ENCODE measurements around the gene TMEFF2.

The TMEFF2 gene

GRCh38 chr2:191985740-191986139, 209.0 kb downstream of the TMEFF2 start:
- Histone ChIP-seq H3K4me3 (ENCODE audit: low read length) (no peak overlapping the region), H3K9ac (ENCODE audit: low read length) (no peak overlapping the region), H3K36me3 (ENCODE audit: control insufficient read depth, insufficient read depth, low read length) (no peaks in the 10 kb centered on the region), H3K27ac (ENCODE audit: low read depth, low read length) (no peak overlapping the region), H3K4me1 (ENCODE audit: control insufficient read depth, insufficient read depth, low read length) (no peaks in the 10 kb centered on the region), H3K27me3 (ENCODE audit: control insufficient read depth, insufficient read depth, low read length) (no peaks in the 10 kb centered on the region)

GRCh38 chr2:191983591-191983990, 211.1 kb downstream of the TMEFF2 start:
- H3K36me3 ChIP-seq (ENCODE audit: control insufficient read depth, insufficient read depth, low read length) = no peaks in the 10 kb centered on the region
- no peaks in the 10 kb centered on the region for H3K27me3 ChIP-seq (ENCODE audit: control insufficient read depth, insufficient read depth, low read length)
- H3K9ac ChIP-seq (ENCODE audit: low read length) = no peak overlapping the region
- H3K4me3 ChIP-seq (ENCODE audit: low read length) = no peak overlapping the region
- no peak overlapping the region for H3K27ac ChIP-seq (ENCODE audit: low read depth, low read length)
- H3K4me1 ChIP-seq (ENCODE audit: control insufficient read depth, insufficient read depth, low read length) = no peaks in the 10 kb centered on the region

GRCh38 chr2:191983186-191983585, 211.5 kb downstream of the TMEFF2 start:
- Histone ChIP-seq H3K27me3 (ENCODE audit: control insufficient read depth, insufficient read depth, low read length) (no peaks in the 10 kb centered on the region), H3K4me3 (ENCODE audit: low read length) (no peak overlapping the region), H3K36me3 (ENCODE audit: control insufficient read depth, insufficient read depth, low read length) (no peaks in the 10 kb centered on the region), H3K27ac (ENCODE audit: low read depth, low read length) (no peak overlapping the region), H3K9ac (ENCODE audit: low read length) (no peak overlapping the region), H3K4me1 (ENCODE audit: control insufficient read depth, insufficient read depth, low read length) (no peaks in the 10 kb centered on the region)

GRCh38 chr2:191981706-191982105, 213.0 kb downstream of the TMEFF2 start:
- no peaks in the 10 kb centered on the region for H3K36me3 ChIP-seq (ENCODE audit: control insufficient read depth, insufficient read depth, low read length)
- no peak overlapping the region for H3K9ac ChIP-seq (ENCODE audit: low read length)
- no peak overlapping the region for H3K4me3 ChIP-seq (ENCODE audit: low read length)
- H3K4me1 ChIP-seq (ENCODE audit: control insufficient read depth, insufficient read depth, low read length) = no peaks in the 10 kb centered on the region
- no peak overlapping the region for H3K27ac ChIP-seq (ENCODE audit: low read depth, low read length)
- no peaks in the 10 kb centered on the region for H3K27me3 ChIP-seq (ENCODE audit: control insufficient read depth, insufficient read depth, low read length)

GRCh38 chr2:191980483-191980882, 214.2 kb downstream of the TMEFF2 start:
- Histone ChIP-seq H3K4me1 (ENCODE audit: control insufficient read depth, insufficient read depth, low read length) (no peaks in the 10 kb centered on the region), H3K9ac (ENCODE audit: low read length) (no peak overlapping the region), H3K4me3 (ENCODE audit: low read length) (no peak overlapping the region), H3K27ac (ENCODE audit: low read depth, low read length) (no peak overlapping the region), H3K36me3 (ENCODE audit: control insufficient read depth, insufficient read depth, low read length) (no peaks in the 10 kb centered on the region), H3K27me3 (ENCODE audit: control insufficient read depth, insufficient read depth, low read length) (no peaks in the 10 kb centered on the region)

GRCh38 chr2:191979221-191979730, 215.5 kb downstream of the TMEFF2 start:
- no peak overlapping the region for H3K9ac ChIP-seq (ENCODE audit: low read length)
- H3K27me3 ChIP-seq (ENCODE audit: control insufficient read depth, insufficient read depth, low read length) = no peaks in the 10 kb centered on the region

GRCh38 chr2:191977754-191978153, 217.0 kb downstream of the TMEFF2 start:
- Histone ChIP-seq H3K27ac (ENCODE audit: low read depth, low read length) (no peak overlapping the region), H3K4me3 (ENCODE audit: low read length) (no peak overlapping the region), H3K9ac (ENCODE audit: low read length) (no peak overlapping the region), H3K36me3 (ENCODE audit: control insufficient read depth, insufficient read depth, low read length) (no peaks in the 10 kb centered on the region), H3K27me3 (ENCODE audit: control insufficient read depth, insufficient read depth, low read length) (no peaks in the 10 kb centered on the region), H3K4me1 (ENCODE audit: control insufficient read depth, insufficient read depth, low read length) (no peaks in the 10 kb centered on the region)

More at GRCh38 chr2:191979221-191979730, 215.5 kb downstream of the TMEFF2 start:
- no peaks in the 10 kb centered on the region for H3K36me3 ChIP-seq (ENCODE audit: control insufficient read depth, insufficient read depth, low read length)
- H3K4me1 ChIP-seq (ENCODE audit: control insufficient read depth, insufficient read depth, low read length) = no peaks in the 10 kb centered on the region
- no peak overlapping the region for H3K27ac ChIP-seq (ENCODE audit: low read depth, low read length)
- H3K4me3 ChIP-seq (ENCODE audit: low read length) = no peak overlapping the region

- H3K36me3 ChIP-seq (ENCODE audit: control insufficient read depth, insufficient read depth, low read length) = no peaks in the 10 kb centered on the region
- H3K9ac ChIP-seq (ENCODE audit: low read length) = no peak overlapping the region
- H3K27me3 ChIP-seq (ENCODE audit: control insufficient read depth, insufficient read depth, low read length) = no peaks in the 10 kb centered on the region
- no peak overlapping the region for H3K4me3 ChIP-seq (ENCODE audit: low read length)
- no peaks in the 10 kb centered on the region for H3K4me1 ChIP-seq (ENCODE audit: control insufficient read depth, insufficient read depth, low read length)
- no peak overlapping the region for H3K27ac ChIP-seq (ENCODE audit: low read depth, low read length)
Measured at GRCh38 chr2:191976436-191976835, 218.3 kb downstream of the TMEFF2 start.

GRCh38 chr2:191974676-191975075, 220.1 kb downstream of the TMEFF2 start:
- no peaks in the 10 kb centered on the region for H3K27me3 ChIP-seq (ENCODE audit: control insufficient read depth, insufficient read depth, low read length)
- no peak overlapping the region for H3K9ac ChIP-seq (ENCODE audit: low read length)
- no peak overlapping the region for H3K4me3 ChIP-seq (ENCODE audit: low read length)
- no peaks in the 10 kb centered on the region for H3K4me1 ChIP-seq (ENCODE audit: control insufficient read depth, insufficient read depth, low read length)
- H3K27ac ChIP-seq (ENCODE audit: low read depth, low read length) = no peak overlapping the region
- no peaks in the 10 kb centered on the region for H3K36me3 ChIP-seq (ENCODE audit: control insufficient read depth, insufficient read depth, low read length)

- Histone ChIP-seq H3K27ac (ENCODE audit: low read depth, low read length) (no peak overlapping the region), H3K27me3 (ENCODE audit: control insufficient read depth, insufficient read depth, low read length) (no peaks in the 10 kb centered on the region), H3K9ac (ENCODE audit: low read length) (no peak overlapping the region), H3K36me3 (ENCODE audit: control insufficient read depth, insufficient read depth, low read length) (no peaks in the 10 kb centered on the region), H3K4me1 (ENCODE audit: control insufficient read depth, insufficient read depth, low read length) (peaks cover 6% of the 10 kb centered on the region), H3K4me3 (ENCODE audit: low read length) (no peak overlapping the region)
Measured at GRCh38 chr2:191970867-191971266, 223.9 kb downstream of the TMEFF2 start.

- H3K4me1 ChIP-seq (ENCODE audit: control insufficient read depth, insufficient read depth, low read length) = peaks cover 6% of the 10 kb centered on the region
- H3K36me3 ChIP-seq (ENCODE audit: control insufficient read depth, insufficient read depth, low read length) = no peaks in the 10 kb centered on the region
- H3K9ac ChIP-seq (ENCODE audit: low read length) = no peak overlapping the region
- no peak overlapping the region for H3K27ac ChIP-seq (ENCODE audit: low read depth, low read length)
- no peak overlapping the region for H3K4me3 ChIP-seq (ENCODE audit: low read length)
- no peaks in the 10 kb centered on the region for H3K27me3 ChIP-seq (ENCODE audit: control insufficient read depth, insufficient read depth, low read length)
Measured at GRCh38 chr2:191968120-191968519, 226.6 kb downstream of the TMEFF2 start.

- H3K27ac ChIP-seq (ENCODE audit: low read depth, low read length) = peak overlapping the region; percentile 56
Measured at GRCh38 chr2:191965733-191966132, 229.0 kb downstream of the TMEFF2 start.

GRCh38 chr2:191961556-191961955, 233.2 kb downstream of the TMEFF2 start:
- Histone ChIP-seq H3K27ac (ENCODE audit: low read depth, low read length) (no peak overlapping the region), H3K9ac (ENCODE audit: low read length) (no peak overlapping the region), H3K4me3 (ENCODE audit: low read length) (no peak overlapping the region), H3K36me3 (ENCODE audit: control insufficient read depth, insufficient read depth, low read length) (no peaks in the 10 kb centered on the region), H3K4me1 (ENCODE audit: control insufficient read depth, insufficient read depth, low read length) (peaks cover 6% of the 10 kb centered on the region), H3K27me3 (ENCODE audit: control insufficient read depth, insufficient read depth, low read length) (no peaks in the 10 kb centered on the region)

More at GRCh38 chr2:191965733-191966132, 229.0 kb downstream of the TMEFF2 start:
- Histone ChIP-seq H3K9ac (ENCODE audit: low read length) (no peak overlapping the region), H3K27me3 (ENCODE audit: control insufficient read depth, insufficient read depth, low read length) (no peaks in the 10 kb centered on the region), H3K36me3 (ENCODE audit: control insufficient read depth, insufficient read depth, low read length) (no peaks in the 10 kb centered on the region), H3K4me3 (ENCODE audit: low read length) (no peak overlapping the region), H3K4me1 (ENCODE audit: control insufficient read depth, insufficient read depth, low read length) (peaks cover 6% of the 10 kb centered on the region)

Measured in rectal smooth muscle tissue (tissue), 1 donor.